T follicular helper cell (primary cell): ENCODE measurements around the gene ANKMY1.

Experiments used
- DNase-seq: peaks from one replicate; pipeline ENCODE4 v3.0.0-alpha.2; 2020; ENCODE audit warnings: low read depth

Gene ANKMY1

DNA sequence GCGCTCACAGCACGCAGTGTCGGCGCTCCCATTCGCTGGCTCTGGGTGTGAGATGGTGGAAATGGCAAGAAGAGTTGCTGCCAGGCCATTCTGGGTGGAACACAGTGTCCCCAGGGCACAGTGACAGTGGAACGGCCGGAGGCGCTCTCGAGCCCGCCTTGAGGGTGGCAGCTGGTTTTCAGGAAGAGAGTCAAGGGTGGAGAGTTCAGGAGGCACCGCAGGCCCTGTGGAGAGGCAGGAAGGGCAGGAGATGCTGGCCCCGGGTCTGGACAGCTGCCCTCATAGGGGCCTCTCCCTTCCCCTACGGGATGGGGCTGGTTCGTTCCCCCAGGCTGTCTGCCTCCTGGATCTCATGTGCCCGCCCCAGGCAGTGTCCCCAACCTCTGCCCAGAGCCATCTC lies 109.9 kb downstream of the ANKMY1 start:
- DNase-seq: no peak

DNA sequence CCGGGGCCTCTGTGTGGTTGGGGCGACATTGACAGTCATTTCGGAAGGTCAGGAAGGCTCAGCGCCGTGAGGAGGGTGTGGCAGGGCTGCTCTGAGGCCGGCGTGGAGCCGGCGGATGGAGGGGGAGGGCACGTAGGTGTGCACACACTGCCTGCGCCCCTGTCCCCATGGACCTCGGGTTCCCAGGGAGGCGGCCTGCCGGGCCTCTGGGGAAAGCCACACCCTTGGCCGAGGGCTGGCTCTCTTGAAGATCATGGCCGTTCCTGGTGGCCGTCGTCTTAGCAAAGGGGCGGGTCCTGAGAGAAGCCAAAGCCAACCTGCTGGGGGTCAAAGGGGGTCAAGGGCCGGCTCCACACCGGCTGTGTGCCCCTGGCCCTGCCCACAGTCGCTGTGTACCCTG lies 110.5 kb downstream of the ANKMY1 start:
- no peak for DNase-seq

DNA sequence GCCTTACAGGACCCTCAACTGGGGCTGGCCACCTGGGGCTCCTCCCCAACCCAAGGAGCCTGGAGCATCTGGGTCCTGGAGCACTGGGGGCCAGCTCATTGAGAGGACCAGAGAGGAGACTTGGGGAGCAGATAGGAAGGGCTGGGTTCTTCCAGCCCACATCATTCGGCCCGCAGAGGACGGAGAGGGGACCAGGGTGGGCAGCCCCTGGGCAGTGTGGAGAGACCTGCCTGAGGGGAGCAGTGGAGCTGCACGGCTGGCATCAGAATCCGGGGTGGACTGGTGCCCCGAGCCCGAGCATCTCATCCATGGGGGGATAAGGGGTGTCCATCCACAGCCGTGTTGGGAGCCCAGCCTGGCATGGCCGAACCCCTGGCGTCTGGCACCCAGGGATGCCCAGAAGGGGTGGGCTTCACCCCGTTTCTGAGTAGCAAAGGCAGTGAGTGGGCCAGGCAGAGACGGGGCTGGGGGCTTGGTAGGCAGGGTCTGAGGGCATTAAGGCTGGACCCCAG lies 111.1 kb downstream of the ANKMY1 start:
- DNase-seq: no peak

DNA sequence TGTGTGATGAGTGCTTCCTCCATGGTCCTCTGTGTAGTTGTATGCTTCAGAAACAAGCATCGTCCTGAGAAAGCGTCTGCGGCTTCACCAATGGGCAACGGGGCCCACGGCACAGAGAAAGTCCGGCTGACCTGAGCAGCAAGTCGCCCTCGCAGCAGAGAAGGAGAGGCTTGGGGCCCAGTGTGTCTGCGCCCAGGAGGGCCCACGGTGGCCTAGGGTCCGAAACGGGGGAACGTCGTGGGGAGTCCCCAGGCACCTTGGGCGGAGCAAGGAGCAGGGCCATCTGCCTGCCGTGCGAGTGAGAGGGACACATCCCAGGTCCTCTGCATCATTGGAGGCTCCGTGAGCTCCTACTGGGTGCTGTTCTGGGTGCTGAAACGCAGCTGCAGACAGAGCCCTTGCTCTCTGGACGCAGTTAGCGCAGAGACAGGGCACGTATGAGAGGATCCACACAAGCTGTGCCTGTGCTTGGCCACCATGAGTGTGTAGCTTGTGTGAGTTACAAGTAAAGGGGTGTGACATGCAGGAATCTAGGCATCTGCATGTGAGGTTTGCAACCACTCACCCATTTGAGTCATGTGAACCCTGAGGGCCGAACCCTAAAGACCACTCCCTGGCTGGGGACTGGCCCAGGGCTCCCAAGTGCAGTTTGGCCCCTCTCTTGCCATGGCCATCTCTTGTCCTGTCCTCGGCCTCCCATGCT lies 111.7 kb downstream of the ANKMY1 start:
- DNase-seq: no peak

DNA sequence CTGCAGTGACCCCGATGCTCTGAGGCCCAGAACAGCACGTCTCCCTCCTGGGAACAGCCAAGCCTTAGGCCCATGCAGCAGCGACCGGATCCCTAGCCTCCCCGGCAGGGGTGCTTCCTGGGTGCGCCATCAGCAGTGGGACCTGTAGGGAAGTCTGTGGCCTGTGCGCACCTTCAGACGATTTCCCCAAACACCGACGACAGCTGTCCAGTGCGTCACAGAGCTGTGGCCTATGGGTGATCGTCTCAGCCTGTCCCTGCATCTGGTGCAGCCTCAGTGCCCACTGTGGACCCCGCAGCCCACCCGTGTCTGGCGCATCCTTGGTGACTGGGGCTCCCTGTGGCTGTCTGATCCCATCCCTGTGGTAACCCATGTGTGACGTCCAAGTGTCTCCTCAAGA lies 113.3 kb downstream of the ANKMY1 start:
- DNase-seq: no peak

DNA sequence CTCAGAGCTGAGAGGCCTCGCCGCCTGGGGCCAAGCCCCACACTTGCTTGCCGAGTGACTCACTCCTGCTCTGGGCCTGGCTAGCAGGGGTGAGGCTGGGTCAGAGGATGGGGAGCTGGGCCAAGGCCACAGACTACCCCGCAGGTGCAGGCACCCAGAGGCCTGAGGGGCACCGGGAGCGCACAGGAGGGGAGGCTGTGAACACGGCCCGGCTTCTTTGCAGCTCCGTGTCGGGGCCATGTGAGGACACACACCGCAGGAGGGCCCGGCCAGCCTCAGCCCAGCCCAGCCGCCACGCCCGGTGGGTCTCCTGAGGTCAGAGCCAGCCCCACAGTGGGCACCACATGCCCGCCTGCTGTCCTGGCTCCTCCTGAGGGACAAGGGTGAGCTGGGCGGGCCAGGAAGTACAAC lies 113.9 kb downstream of the ANKMY1 start:
- DNase-seq: no peak

DNA sequence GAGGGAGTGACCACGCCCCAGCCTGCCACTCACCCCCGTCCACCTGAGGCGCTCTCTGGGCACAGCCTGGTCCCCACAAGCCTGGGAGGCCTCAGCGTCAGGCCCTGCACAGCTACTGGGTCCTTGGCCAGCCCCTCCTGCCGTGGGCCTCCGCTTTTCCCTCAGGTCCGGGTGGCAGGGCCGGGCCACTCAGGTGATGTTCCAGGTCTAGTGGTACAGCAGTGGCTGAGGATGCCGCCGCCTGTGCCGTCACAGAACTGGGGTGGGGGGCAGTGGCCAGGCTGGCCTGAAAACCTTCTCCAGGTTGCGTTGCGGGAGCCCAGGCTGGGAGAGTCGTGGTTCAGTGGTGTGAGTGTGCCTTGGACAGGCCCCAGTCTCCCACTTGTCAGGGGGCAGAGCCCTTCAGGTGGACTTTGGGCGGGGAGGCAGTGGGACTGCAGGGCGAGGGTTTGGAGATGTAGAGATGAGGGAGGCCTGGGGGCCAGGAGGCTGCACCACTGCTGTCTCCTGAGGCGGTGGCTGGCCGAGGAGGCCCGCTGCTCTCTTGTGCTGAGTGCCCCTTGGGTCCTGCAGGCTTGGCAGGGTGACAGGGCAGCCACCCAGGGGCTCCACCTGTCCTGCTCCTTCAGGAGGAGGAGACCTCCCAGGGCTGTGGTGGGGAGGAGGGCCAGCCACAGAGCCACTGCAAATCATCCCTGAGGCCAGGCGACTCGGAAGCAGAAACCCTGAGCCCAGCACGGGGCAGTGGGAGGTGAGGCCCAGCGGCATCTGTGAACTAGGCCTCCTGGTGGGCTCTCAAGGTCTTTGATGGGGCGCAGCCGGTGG lies 114.7 kb downstream of the ANKMY1 start:
- no peak for DNase-seq

DNA sequence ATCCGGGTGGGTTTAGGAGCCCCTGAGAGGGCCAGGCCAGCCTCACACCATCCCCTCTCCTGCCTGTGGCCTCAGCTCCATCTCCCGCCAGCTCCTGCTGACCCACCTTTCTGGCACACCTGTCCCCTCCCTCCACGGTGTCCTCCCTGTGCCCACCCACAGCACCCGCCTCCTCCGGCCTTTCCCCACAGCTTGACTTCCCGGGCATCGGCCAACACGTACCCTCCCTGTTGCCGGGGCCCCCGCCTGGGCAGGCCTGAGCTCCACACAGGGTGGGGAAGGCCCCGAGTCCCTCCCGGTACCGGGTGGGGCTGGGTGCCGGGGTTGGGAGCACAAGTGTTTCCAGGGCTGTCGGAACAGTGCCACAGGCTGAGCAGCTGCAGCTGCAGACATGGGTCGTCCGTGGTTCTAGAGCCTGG lies 115.8 kb downstream of the ANKMY1 start:
- no peak for DNase-seq

DNA sequence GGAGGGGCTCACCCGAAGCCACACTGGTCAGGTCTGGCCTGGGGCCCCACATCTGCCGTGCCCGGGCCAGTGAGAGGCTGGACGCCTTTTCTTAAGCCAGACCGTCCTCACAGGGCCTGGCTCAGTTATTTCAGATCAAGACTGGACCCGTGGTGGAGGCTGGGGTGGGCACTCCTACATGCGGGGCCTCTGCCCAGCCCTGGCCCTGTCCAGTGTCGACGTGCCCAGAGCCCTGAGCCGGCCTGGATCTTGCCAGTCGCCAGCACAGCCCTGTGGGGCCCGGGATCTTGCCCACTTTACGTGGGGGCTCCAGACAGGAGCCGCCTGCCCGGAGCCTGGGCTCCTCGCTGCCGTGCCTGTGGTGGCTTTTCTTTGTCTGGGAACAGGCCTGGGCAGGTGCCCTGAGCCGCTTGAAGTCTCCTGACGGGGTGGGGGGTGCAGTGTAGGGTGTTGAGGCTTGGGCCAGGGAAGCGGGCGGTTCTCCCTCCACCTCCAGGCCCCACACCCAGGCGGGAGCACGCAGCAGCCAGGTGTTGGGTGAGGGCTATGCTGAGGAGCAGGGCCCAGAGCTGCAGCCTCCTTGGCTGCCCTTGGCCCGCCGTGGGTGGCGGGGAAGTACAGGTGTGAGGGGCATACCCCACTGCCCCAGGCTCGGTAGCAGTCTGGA lies 116.3 kb downstream of the ANKMY1 start:
- DNase-seq: no peak

DNA sequence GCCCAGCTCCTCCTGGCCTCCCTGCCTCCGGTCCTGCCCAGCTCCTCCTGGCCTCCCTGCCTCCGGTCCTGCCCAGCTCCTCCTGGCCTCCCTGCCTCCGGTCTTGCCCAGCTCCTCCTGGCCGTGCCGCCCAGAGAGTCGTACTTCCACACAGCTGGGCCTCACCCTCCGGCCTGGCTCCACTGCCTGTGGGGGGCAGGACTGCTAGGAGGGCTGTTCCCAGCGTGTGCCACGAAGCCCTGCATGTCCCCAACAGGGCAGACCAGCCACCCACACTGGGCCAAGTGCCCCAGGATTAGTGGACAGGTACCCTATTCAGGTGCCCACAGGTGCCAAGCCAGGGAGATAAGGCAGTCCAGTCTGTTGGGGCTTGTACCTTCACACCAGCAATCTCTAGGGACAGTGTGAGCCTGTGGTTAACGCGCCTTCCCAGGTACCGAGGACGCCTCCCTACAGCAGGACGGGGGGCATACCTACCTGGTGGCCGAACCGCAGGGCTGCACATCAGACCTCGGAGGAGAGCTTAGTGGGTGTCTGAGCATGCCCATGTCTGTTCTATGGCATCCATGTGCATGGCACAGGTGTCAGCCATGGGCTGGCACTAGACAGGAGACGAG lies 117.0 kb downstream of the ANKMY1 start:
- DNase-seq: no peak

DNA sequence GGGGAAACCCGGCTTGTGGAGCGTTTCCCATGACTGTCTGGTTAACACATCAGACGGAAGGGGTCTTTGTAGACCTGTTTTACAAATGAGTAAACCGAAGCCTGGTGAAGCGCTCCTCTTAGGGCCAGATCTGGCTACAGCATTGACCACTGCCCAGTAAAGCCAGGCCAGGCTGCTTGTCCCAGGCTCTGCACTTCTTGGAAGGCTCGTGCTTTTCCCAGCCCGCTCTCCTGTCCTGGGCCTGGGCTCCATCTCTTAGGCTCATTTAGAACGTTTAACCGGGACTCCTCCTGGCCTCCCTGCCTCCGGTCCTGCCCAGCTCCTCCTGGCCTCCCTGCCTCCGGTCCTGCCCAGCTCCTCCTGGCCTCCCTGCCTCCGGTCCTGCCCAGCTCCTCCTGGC lies 117.5 kb downstream of the ANKMY1 start:
- DNase-seq: no peak

DNA sequence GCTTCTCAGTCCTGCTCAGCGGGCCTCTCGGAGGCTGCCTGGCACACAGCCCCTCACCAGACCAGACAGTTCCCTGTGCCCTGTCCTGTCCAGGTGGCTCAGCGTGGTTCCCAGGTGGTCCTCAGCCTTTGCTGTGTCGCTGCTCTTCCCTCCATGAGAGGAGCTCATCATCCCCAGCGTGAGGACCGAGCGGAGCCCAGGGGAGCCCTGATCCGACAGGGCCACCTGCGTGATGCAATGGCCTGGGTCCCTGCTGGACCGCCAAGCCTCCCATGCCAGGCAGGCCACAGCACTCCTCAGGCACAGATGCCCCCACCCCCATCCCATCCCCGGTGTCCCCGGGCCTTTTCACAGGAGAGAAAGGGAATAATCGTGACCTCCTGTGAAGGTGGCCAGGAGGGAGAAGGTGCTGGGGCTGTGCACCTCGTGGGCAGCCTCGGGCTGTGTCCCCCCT lies 118.1 kb downstream of the ANKMY1 start:
- DNase-seq: no peak

DNA sequence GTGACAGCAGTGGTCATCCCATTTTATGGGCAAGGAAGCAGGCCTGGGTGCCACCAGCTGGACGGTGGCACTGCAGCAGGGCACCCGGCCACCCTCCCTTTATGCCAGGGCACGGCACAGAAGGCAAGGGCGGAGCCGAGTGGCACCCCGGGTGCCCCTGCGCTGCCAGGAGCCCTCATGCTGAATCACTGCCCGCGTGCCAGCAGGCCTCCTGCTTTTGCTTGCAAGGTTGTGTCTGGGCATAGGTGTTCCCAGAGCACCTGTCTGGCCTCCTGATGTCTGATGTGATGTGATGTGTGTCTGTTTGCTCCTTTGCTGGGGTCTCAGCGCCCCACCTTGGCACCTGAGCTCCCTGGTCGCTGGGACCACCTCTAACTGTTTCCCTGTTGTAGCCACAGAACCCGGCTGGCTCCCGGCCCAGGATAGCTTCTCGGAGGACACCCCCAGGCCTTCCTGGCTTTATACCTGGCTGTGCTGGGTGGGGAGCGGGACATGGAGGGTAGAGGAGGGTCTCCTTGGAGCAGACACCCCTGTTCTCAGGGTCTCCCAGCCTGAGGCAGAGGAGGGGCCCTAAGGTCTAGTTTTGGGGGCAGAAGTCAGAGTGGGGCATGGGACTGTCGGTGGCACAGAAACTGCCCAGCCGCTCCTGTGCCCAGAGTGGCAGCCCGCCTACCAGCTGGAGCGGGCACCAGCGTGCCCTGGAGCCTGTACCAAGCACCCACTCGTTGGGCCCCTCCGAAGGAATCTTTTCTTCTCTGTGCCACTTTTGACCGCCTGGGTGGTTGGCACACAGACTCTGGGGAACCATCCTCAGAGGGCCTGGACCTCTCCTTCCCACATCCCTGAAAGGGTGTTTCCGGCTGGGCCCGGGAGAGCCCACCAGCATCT lies 118.7 kb downstream of the ANKMY1 start:
- DNase-seq: no peak

DNA sequence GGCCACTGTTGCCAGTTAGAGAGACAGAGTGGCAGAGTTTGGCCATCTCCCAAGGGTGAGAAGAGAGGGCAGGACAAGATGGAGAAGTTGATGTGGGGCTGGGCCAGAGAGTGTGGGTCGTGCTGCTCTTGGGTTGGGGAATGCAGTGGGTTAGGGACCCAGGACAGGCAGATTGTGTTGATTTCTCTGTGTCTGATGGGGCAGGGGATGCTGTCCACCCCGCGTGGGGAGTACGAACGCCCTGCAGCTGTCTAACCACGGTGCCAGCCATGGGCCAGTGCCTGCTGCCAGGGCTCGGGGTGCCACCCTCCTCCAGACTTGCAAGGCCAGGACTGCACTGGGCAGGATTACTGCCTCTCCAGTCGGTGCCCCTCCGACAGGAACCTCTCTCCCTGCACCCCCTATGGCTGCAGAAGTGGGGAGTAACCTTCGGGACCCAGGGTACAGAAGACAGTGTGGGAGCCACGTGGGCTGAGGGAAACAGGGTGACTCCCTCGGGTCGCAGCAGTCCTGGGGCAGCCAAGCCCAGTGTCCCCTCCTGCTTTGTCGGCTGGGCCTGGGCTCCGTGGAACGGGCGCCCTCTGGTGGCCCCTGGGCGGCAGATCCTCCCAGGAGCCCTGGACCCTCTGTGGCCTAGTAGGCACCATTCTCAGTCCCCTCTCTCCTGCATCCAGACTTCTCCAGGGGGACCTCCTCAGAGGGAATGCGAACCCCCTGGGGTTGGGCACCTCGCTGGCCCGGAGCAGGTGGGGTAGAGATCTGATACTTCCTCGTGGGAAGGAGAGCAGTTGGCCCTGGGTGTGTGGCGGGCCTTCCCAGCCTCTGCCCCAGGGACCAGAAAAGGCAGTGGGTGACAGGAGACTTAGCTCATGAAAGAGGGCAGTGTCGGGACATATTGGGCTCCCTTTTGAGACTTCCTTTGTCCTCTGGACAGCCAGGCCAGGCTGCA lies 119.7 kb downstream of the ANKMY1 start:
- DNase-seq: peak; percentile 46

DNA sequence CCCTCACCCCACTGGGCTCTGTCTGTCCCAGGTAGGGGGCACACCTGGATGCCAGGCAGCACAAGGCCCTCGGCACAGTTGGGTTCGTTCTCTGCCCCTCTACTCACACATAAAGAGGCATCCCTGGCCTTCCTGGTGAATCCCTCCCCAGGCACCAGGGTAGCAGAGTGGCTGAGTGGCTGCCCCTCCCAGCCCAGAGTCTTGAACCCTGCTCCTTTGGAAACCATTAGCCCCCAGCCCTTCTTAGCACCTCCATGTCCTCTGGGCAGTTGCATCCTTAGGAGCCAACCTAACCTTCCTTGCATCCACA lies 120.3 kb downstream of the ANKMY1 start:
- DNase-seq: no peak

DNA sequence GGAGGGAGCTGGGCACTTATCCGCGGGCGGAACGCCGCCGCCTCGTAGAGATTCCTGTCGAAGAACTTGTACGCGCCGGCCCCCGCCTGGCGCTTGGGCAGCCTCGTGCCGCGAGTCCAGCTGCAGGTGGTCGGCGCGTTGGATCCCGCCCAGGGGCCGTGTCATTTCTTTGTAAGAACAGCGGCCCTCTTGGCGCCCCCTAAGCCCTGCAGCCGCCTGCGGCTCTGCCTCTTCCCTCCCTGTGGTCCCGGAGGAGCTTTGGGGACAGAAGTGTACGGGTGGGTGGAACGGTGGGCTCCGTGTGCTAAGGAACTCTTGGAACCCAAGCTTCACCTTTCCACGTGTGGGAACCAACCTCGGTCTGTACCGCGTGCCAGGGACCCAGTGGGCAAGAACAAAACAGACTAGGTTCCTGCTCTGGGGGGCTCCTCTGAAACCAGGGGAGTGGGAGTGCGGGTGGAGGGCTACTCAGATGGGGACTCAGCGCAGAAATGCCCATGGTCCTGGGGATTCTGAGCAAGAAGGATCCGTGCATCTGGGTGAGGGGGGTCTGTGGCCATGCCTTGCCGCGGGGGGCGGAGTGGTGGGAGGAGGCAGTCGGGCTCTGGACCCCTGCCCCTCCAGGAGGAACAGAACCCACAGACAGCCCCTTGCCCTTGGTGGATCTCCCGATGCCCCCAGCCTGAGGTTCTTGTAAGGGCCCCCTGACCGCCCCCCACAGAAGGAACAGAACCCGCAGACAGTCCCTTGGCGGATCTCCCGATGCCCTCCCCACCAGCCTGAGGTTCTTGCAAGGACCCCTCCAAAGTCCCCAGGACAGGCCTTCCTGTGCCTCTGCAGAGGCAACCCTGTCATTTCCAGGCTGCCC lies 120.9 kb downstream of the ANKMY1 start:
- DNase-seq: no peak

DNA sequence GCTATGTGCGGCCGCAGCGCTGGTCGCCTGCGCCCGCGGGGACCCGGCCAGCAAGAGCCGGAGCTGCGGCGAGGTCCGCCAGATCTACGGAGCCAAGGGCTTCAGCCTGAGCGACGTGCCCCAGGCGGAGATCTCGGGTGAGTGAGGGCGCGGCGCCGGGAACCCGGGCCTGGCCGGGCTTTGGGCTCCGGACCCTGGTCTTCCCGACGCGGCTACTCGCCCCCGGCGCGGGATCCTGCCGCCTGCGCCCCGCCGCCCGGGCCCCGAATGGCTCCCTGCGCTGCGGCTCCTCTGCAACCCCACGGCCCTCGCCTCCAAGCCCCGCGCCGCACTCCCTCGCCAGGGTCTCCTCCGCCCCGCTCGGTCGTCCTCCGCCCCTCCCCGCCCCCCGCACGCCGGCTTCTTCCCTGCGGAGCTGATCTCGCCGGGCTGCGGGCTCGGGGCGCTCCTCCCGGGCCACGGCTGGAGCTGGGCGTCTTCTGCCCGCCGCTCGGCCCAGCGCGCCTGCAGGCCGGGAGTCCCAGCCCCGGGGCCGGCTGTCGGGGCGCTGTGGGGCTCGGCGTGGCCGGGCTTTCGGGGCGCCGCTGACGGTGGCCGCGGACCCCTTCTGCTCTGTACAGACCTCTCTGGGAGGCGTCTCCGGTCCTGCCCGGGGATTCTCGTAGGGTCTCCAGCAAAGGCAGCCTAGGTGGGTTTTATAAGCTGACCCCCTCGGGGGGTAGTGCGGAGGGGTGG lies 121.7 kb downstream of the ANKMY1 start:
- DNase-seq: no peak

DNA sequence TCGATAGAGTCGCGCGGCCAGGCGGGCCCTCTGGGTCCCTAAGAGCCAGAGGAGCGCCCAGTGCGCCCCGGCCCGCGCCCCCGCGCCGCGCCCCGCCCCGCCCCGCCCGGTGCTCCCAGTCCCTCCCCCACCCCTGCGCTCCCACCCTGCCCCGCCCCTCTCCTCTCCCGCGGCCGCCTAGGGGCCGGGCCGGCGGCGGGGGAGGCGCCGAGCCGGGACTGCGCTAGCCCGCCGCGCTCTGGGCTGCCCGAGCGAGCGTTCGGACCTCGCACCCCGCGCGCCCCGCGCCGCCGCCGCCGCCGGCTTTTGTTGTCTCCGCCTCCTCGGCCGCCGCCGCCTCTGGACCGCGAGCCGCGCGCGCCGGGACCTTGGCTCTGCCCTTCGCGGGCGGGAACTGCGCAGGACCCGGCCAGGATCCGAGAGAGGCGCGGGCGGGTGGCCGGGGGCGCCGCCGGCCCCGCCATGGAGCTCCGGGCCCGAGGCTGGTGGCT lies 122.3 kb downstream of the ANKMY1 start, which contains the start of gene GPC1:
GPC1 (plus strand) TSS at position 207 of the 491 bp plus-strand sequence; CDS start at position 463, 256 bp downstream.
- peak; percentile 41 for DNase-seq
